NT2/D1 (cell line): ENCODE data around the gene CLEC16A.

Experiments used
- SUZ12 ChIP-seq: IDR thresholded peaks from 2 replicates; pipeline ENCODE4 v1.6.1; 2011; ENCODE audit not compliant: insufficient read length, insufficient read depth; ENCODE audit errors: extremely low read depth
- ZNF274 ChIP-seq: IDR thresholded peaks from 2 replicates; pipeline ENCODE4 v1.6.1; 2011; ENCODE audit warnings: mild to moderate bottlenecking, low read depth, low read length

GRCh38 chr16:11015607-11016006, 71.2 kb downstream of the CLEC16A start:
- no peak for TF ChIP-seq ZNF274
- no peak for TF ChIP-seq SUZ12
